ENCODE results near the gene EPHB1.

The EPHB1 gene

GRCh38 chr3:135133905-135134683 lies 339.0 kb downstream of the EPHB1 start:
- DNase-seq (ENCODE audit: low read depth) = no peak

GRCh38 chr3:135134684-135135075 lies 339.6 kb downstream of the EPHB1 start:
- DNase-seq (ENCODE audit: low read depth) = no peak

GRCh38 chr3:135135445-135135844 lies 340.4 kb downstream of the EPHB1 start:
- no peak for DNase-seq (ENCODE audit: low read depth)

GRCh38 chr3:135136361-135137100 lies 341.5 kb downstream of the EPHB1 start:
- no peak for DNase-seq (ENCODE audit: low read depth)

- no peak for DNase-seq (ENCODE audit: low read depth)
Observed at GRCh38 chr3:135137296-135137695, 342.2 kb downstream of the EPHB1 start.

GRCh38 chr3:135138776-135139175 lies 343.7 kb downstream of the EPHB1 start:
- no peak for DNase-seq (ENCODE audit: low read depth)

- DNase-seq (ENCODE audit: low read depth) = no peak
Observed at GRCh38 chr3:135140591-135140990, 345.5 kb downstream of the EPHB1 start.

GRCh38 chr3:135141160-135141559 lies 346.1 kb downstream of the EPHB1 start:
- no peak for DNase-seq (ENCODE audit: low read depth)

GRCh38 chr3:135141672-135142071 lies 346.6 kb downstream of the EPHB1 start:
- no peak for DNase-seq (ENCODE audit: low read depth)

- DNase-seq (ENCODE audit: low read depth) = no peak
Observed at GRCh38 chr3:135142530-135142929, 347.5 kb downstream of the EPHB1 start.

GRCh38 chr3:135143474-135143873 lies 348.4 kb downstream of the EPHB1 start:
- no peak for DNase-seq (ENCODE audit: low read depth)

GRCh38 chr3:135145581-135145980 lies 350.5 kb downstream of the EPHB1 start:
- DNase-seq (ENCODE audit: low read depth) = no peak

GRCh38 chr3:135147657-135148056 lies 352.6 kb downstream of the EPHB1 start:
- DNase-seq (ENCODE audit: low read depth) = no peak

- DNase-seq (ENCODE audit: low read depth) = no peak
Observed at GRCh38 chr3:135148398-135149020, 353.4 kb downstream of the EPHB1 start.

GRCh38 chr3:135149707-135150681 lies 354.9 kb downstream of the EPHB1 start:
- no peak for DNase-seq (ENCODE audit: low read depth)

- DNase-seq (ENCODE audit: low read depth) = no peak
Observed at GRCh38 chr3:135154186-135154585, 359.1 kb downstream of the EPHB1 start.

- DNase-seq (ENCODE audit: low read depth) = no peak
Observed at GRCh38 chr3:135155228-135155627, 360.2 kb downstream of the EPHB1 start.

GRCh38 chr3:135155791-135156190 lies 360.7 kb downstream of the EPHB1 start:
- DNase-seq (ENCODE audit: low read depth) = no peak

- DNase-seq (ENCODE audit: low read depth) = no peak
Observed at GRCh38 chr3:135157045-135157740, 362.1 kb downstream of the EPHB1 start.

- no peak for DNase-seq (ENCODE audit: low read depth)
Observed at GRCh38 chr3:135158520-135158919, 363.5 kb downstream of the EPHB1 start.

GRCh38 chr3:135159681-135160247 lies 364.7 kb downstream of the EPHB1 start:
- no peak for DNase-seq (ENCODE audit: low read depth)

All from non-pigmented ciliary epithelial cell (primary cell).